Vagina (tissue), 2 donors: ENCODE results near the gene GATB. TPM values are rescaled to one million over a fixed set of nuclear protein-coding genes. Genes with fewer than 3 reads are reported as not detected.
A peak's percentile ranks its signal among the peaks of the same experiment; 100 is the strongest.

Source experiments
- DNase-seq, 2 donors: peaks; one replicate each; pipeline ENCODE4 v3.0.0-alpha.2; 2017; ENCODE audit errors: extremely low spot score in 2 of 2
- H3K27ac ChIP-seq: fragments of 200-600 bp; sonication (generic); one replicate; pipeline ENCODE4 v1.5.1; 2019
- H3K27me3 ChIP-seq: fragments of 200-600 bp; sonication (generic); one replicate; pipeline ENCODE4 v1.5.1; 2019
- H3K36me3 ChIP-seq, 2 donors: fragments of 200-600 bp; sonication (generic); one replicate each; pipeline ENCODE4 v1.5.1; 2017 to 2019
- H3K4me1 ChIP-seq: fragments of 200-600 bp; sonication (generic); one replicate; pipeline ENCODE4 v1.5.1; 2019
- H3K4me3 ChIP-seq, 2 donors: fragments of 200-600 bp; sonication (generic); 1 replicate in 1 of 2; 2 replicates in 1 of 2; pipeline ENCODE4 v1.5.1; 2016 to 2019
- H3K9me3 ChIP-seq: fragments of 200-600 bp; sonication (generic); one replicate; pipeline ENCODE4 v1.5.1; 2019
- POLR2A ChIP-seq, 2 donors: fragments of 450-650 bp; IDR thresholded peaks; one replicate each; pipeline ENCODE4 v1.6.1; 2017; ENCODE audit warnings: antibody characterized with exemption in 2 of 2, mild to moderate bottlenecking in 2 of 2, moderate library complexity in 2 of 2
- POLR2AphosphoS5 ChIP-seq, 2 donors: sonication (generic); formaldehyde crosslinking; IDR thresholded peaks; one replicate each; pipeline ENCODE4 v1.9.0; 2017; ENCODE audit warnings: antibody characterized with exemption in 2 of 2, mild to moderate bottlenecking in 2 of 2, low read depth in 1 of 2; ENCODE audit not compliant: insufficient read depth in 1 of 2
- intact Hi-C: fragments of 100-400 bp; cut with DNase I; formaldehyde crosslinking; loops from one replicate; pipeline ENCODE4 v1.15.1; 2023
- total RNA-seq: library from RNA; depleted of rRNA; stranded (reverse); fragments of >200 nt; gene quantifications from one replicate; pipeline ENCODE4 v1.2.3, GENCODE V29; 2016
- TF ChIP-seq, protein P1 (sequence below), 3 experiments: fragments of 450-650 bp in 2 of 3; fragments of 200-600 bp in 1 of 3; sonication (generic) in 1 of 3; IDR thresholded peaks; one replicate each; pipeline ENCODE4 v1.5.1; 2017 to 2019; ENCODE audit warnings: antibody characterized with exemption in 3 of 3, mild to moderate bottlenecking in 2 of 3, moderate library complexity in 2 of 3

Gene GATB
- total RNA-seq, 1 donor from 2014 or later, result 17.7 TPM

DNA sequence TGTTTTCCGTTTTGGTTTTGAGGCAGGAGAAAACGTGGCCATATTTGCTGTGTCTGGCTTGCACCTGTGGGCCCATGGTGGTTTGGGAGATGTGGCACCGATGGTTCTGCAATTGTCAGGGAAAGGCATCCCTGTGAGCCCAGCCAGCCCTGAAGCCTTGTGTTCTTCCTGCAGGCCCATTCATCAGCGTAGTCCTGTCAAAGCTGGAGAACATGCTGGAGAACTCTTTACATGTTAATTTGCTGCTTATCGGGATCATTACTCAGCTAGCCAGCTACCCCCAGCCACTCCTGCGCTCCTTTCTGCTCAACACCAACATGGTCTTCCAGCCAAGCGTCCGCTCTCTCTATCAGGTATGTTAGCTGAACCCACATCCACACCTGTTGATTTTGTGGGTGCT is 104.7 kb downstream of the GATB start:
- Histone ChIP-seq H3K4me1 (peaks cover 33% of the 10 kb centered on the region), H3K9me3 (no peaks in the 10 kb centered on the region), H3K27ac (no peak overlapping the region), H3K27me3 (no peaks in the 10 kb centered on the region), H3K36me3 (no peaks in the 10 kb centered on the region), H3K4me3 (no peak overlapping the region)
- DNase-seq, result no peak
- TF ChIP-seq POLR2A (IDR thresholded peaks at IDR 0.05), result no peak
- TF ChIP-seq, protein P1, sequence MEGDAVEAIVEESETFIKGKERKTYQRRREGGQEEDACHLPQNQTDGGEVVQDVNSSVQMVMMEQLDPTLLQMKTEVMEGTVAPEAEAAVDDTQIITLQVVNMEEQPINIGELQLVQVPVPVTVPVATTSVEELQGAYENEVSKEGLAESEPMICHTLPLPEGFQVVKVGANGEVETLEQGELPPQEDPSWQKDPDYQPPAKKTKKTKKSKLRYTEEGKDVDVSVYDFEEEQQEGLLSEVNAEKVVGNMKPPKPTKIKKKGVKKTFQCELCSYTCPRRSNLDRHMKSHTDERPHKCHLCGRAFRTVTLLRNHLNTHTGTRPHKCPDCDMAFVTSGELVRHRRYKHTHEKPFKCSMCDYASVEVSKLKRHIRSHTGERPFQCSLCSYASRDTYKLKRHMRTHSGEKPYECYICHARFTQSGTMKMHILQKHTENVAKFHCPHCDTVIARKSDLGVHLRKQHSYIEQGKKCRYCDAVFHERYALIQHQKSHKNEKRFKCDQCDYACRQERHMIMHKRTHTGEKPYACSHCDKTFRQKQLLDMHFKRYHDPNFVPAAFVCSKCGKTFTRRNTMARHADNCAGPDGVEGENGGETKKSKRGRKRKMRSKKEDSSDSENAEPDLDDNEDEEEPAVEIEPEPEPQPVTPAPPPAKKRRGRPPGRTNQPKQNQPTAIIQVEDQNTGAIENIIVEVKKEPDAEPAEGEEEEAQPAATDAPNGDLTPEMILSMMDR (IDR thresholded peaks at IDR 0.05), result no peak
- TF ChIP-seq POLR2AphosphoS5 (IDR thresholded peaks at IDR 0.05; ENCODE audit: insufficient read depth in 1 of 2, low read depth in 1 of 2), result no peak
- intact Hi-C loops, result no loop called here

DNA sequence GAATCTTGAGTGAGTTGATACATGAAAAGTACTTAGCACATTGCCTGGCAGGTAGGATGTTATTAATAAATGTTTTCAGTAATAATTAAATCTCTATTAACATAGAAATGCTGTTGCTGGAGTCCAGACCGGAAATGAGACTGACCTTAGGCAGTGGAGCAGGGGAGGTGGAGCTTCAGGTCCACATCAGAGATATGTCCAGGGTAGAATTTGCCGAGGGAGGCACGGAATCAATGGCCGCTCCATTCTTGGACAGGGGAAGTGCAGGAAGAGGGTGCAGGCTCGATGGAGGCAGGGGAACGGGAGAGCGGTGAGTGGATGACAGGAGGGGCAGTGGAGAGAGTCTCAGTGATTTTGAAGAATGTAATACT is 107.3 kb downstream of the GATB start:
- Histone ChIP-seq H3K27me3 (no peaks in the 10 kb centered on the region), H3K4me3 (no peak overlapping the region), H3K4me1 (peaks cover 8% of the 10 kb centered on the region), H3K27ac (no peak overlapping the region), H3K36me3 (no peaks in the 10 kb centered on the region), H3K9me3 (no peaks in the 10 kb centered on the region)
- TF ChIP-seq POLR2AphosphoS5 (IDR thresholded peaks at IDR 0.05; ENCODE audit: insufficient read depth in 1 of 2, low read depth in 1 of 2), result no peak
- TF ChIP-seq, protein P1 (IDR thresholded peaks at IDR 0.05), result no peak
- TF ChIP-seq POLR2A (IDR thresholded peaks at IDR 0.05), result no peak
- DNase-seq, result peak in 1 of 2 donors; percentile 77
- intact Hi-C loops, result no loop called here

- intact Hi-C loops, result no loop called here
- H3K27ac ChIP-seq, result no peak overlapping the region
- H3K36me3 ChIP-seq, result no peaks in the 10 kb centered on the region
Measured at GRCh38 chr4:151652841-151653547, 107.8 kb downstream of the GATB start.

DNA sequence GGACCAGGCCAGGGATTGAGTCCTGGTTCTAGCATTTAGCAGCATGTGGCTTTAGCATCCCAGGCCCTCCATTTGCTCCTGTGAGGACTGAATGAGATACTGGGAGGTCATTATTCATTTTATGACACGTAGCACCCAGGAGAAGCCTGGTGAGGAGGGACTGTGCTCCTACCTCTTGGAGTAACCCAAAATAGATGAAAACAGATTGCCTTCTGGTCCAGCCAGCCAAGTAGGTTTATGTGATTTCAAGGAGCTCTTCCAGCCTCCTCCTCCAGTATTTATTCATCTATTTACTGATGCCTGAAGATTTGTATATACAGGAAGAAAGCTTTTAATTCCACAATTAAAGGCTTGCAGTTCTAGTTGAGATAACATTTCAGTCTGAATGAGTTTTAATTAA is 109.3 kb downstream of the GATB start:
- intact Hi-C loops, result no loop called here
- no peak for DNase-seq
- Histone ChIP-seq H3K4me1 (no peaks in the 10 kb centered on the region), H3K36me3 (no peaks in the 10 kb centered on the region), H3K9me3 (no peaks in the 10 kb centered on the region), H3K4me3 (no peak overlapping the region), H3K27me3 (no peaks in the 10 kb centered on the region), H3K27ac (no peak overlapping the region)
- TF ChIP-seq, protein P1 (IDR thresholded peaks at IDR 0.05), result no peak
- no peak for TF ChIP-seq POLR2A (IDR thresholded peaks at IDR 0.05)

More at GRCh38 chr4:151652841-151653547, 107.8 kb downstream of the GATB start:
- Histone ChIP-seq H3K4me1 (peaks cover 2% of the 10 kb centered on the region), H3K4me3 (no peak overlapping the region), H3K27me3 (no peaks in the 10 kb centered on the region), H3K9me3 (no peaks in the 10 kb centered on the region)
- no peak for TF ChIP-seq POLR2AphosphoS5 (IDR thresholded peaks at IDR 0.05; ENCODE audit: insufficient read depth in 1 of 2, low read depth in 1 of 2)
- TF ChIP-seq, protein P1 (IDR thresholded peaks at IDR 0.05), result no peak
- TF ChIP-seq POLR2A (IDR thresholded peaks at IDR 0.05), result no peak
- DNase-seq, result no peak

DNA sequence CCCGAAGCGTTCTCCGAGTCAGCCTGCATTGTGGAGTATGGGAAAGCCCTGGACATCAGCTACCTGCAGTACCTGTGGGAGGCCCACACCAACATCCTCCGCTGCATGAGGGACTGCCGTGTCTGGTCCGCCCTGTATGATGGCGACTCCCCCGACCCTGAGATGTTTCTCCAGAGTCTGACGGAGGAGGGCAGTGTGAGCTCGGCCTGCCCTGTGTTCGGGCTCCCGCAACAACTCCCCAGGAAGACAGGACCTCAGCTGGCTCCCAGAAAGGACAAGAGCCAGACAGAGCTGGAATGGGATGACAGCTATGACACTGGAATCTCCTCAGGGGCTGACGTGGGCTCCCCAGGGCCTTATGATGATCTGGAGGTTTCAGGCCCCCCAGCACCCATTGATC is 111.3 kb downstream of the GATB start:
- TF ChIP-seq POLR2AphosphoS5 (IDR thresholded peaks at IDR 0.05; ENCODE audit: insufficient read depth in 1 of 2, low read depth in 1 of 2), result no peak
- no peak for TF ChIP-seq POLR2A (IDR thresholded peaks at IDR 0.05)
- TF ChIP-seq, protein P1 (IDR thresholded peaks at IDR 0.05), result no peak
- H3K4me1 ChIP-seq, result no peaks in the 10 kb centered on the region
- intact Hi-C loops, result no loop called here
- H3K27me3 ChIP-seq, result no peaks in the 10 kb centered on the region
- no peak overlapping the region for H3K27ac ChIP-seq
- no peaks in the 10 kb centered on the region for H3K36me3 ChIP-seq
- H3K9me3 ChIP-seq, result no peaks in the 10 kb centered on the region
- DNase-seq, result no peak
- H3K4me3 ChIP-seq, result no peak overlapping the region
